HG03571 (cell line): ENCODE results near the gene UCP2.
"Not testable (repeated sequence)": the region's sequence is repeated elsewhere in the genome, so short reads cannot be mapped to it uniquely, and the experiment has no call there.

Source experiments
- ATAC-seq: cut with Tn5 transposase; IDR thresholded peaks from one replicate; pipeline ENCODE4 v1.9.1; 2021; ENCODE audit not compliant: unreplicated experiment

UCP2 gene

GRCh38 chr11:73946798-73947458 lies 35.7 kb downstream of the UCP2 start:
- ATAC-seq, result no peak

GRCh38 chr11:73945396-73945795 lies 37.2 kb downstream of the UCP2 start:
- no peak for ATAC-seq

- no peak for ATAC-seq
These were observed 37.7 kb downstream of the UCP2 start for GRCh38 chr11:73944901-73945300.

- no peak for ATAC-seq
These were observed 38.6 kb downstream of the UCP2 start for GRCh38 chr11:73944085-73944484.

GRCh38 chr11:73942010-73942409 lies 40.6 kb downstream of the UCP2 start:
- ATAC-seq, result no peak

- ATAC-seq, result no peak
These were observed 41.7 kb downstream of the UCP2 start for GRCh38 chr11:73940801-73941570.

GRCh38 chr11:73939096-73939495 lies 43.5 kb downstream of the UCP2 start:
- ATAC-seq, result no peak

- ATAC-seq, result not testable (repeated sequence)
These were observed 46.6 kb downstream of the UCP2 start for GRCh38 chr11:73936047-73936446.

GRCh38 chr11:73932781-73933180 lies 49.9 kb downstream of the UCP2 start:
- no peak for ATAC-seq

- ATAC-seq, result no peak
These were observed 50.7 kb downstream of the UCP2 start for GRCh38 chr11:73931951-73932350.

GRCh38 chr11:73931039-73931645 lies 51.5 kb downstream of the UCP2 start:
- ATAC-seq, result no peak

GRCh38 chr11:73929388-73929787 lies 53.3 kb downstream of the UCP2 start:
- no peak for ATAC-seq
